IPS DF 6.9 (cell line): ENCODE results near the gene TSPYL1.
A peak's percentile ranks its signal among the peaks of the same experiment; 100 is the strongest.
"Not testable (repeated sequence)": the region's sequence is repeated elsewhere in the genome, so short reads cannot be mapped to it uniquely, and the experiment has no call there.

ENCODE experiments used
- DNase-seq: peaks from one replicate; pipeline ENCODE4 v3.0.0-alpha.2; 2013; ENCODE audit warnings: low read depth, low spot score
- H3K27ac ChIP-seq: one replicate; pipeline ENCODE4 v1.5.1; 2013; ENCODE audit warnings: low read length, control low read depth
- H3K27me3 ChIP-seq: 2 replicates; pipeline ENCODE4 v1.6.1; 2013; ENCODE audit warnings: mild to moderate bottlenecking, low read length; ENCODE audit not compliant: control insufficient read depth, insufficient read depth
- H3K36me3 ChIP-seq: 2 replicates; pipeline ENCODE4 v1.6.1; 2013; ENCODE audit warnings: low read length; ENCODE audit not compliant: control insufficient read depth, insufficient read depth
- H3K4me1 ChIP-seq: 2 replicates; pipeline ENCODE4 v1.6.1; 2013; ENCODE audit warnings: low read length; ENCODE audit not compliant: control insufficient read depth, insufficient read depth
- H3K4me3 ChIP-seq: 2 replicates; pipeline ENCODE4 v1.5.1; 2013; ENCODE audit warnings: mild to moderate bottlenecking, low read length
- H3K9me3 ChIP-seq: 2 replicates; pipeline ENCODE4 v1.6.1; 2013; ENCODE audit warnings: low read length, inconsistent platforms; ENCODE audit not compliant: control insufficient read depth, insufficient read depth
- WGBS: extraction: QIAGEN DNeasy Blood & Tissue Kit; methylation state at CpG from one replicate; pipeline ENCODE4 v1.1.7; 2013; ENCODE audit warnings: mixed read lengths, missing lambda C conversion rate; ENCODE audit not compliant: insufficient read length, insufficient coverage; 5-methylcytosine and 5-hydroxymethylcytosine counted together

Gene TSPYL1

DNA sequence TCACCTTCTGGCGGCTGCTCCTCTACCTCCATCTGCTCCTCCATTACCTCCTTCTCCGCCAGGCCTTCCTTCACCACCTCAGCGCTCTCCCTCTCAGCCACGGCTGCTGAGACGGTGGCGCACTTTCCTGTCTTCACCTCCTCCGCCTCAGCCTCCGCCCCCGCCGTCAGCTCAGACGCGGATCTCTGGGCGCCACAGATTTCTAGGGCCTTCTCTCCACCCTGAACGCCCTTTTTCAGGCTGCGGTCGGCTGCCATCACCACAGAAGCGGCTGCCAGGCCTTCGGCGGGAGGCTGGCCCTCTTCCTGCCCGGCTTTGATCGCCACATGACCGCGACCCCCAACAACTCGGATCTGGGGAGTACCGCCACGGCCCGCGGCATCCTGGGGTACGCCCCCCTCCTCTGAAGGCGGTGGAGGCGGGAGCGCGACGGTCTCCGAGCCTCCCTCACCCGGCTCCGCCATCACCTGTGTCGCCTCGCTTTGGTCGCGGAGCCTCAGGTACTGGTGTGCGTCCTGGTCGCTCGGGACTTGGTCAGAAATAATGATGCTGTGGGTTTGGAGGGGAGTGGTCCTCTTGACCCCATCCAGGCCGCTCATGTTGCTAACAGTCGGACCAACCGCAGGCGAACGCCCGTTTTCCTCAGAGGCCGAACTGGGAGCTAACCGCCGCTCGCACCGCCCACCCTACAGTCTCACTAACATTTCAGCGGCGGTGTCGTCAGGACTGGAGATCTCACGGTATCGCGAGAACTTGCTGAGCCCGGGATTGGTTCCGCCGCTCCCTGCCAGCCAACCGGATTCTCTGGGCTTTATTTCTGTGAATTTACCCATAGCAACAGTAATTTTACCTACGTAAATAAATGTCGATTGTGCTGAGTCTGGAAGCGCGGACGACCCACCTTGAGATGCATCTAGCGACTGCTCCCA is at the start of gene TSPYL1:
Gene TSPYL1, minus strand, starts transcription at position 699 of the 929 bp plus-strand sequence. Its CDS starts 100 bp downstream, at position 599.
- Histone ChIP-seq H3K36me3 (peaks cover 3% of the 10 kb centered on the region; the same call in 1 of the 2 replicates), H3K4me1 (peaks cover 5% of the 10 kb centered on the region; the same call in 1 of the 2 replicates), H3K4me3 (peak within 1 kb of the TSS; percentile 90), H3K9me3 (no peaks in the 10 kb centered on the region), H3K27ac (no peak within 1 kb of the TSS), H3K27me3 (no peaks in the 10 kb centered on the region)
- no CpG with 5 or more reads among the region's 71 CpGs for WGBS
- DNase-seq = peak; percentile 94

DNA sequence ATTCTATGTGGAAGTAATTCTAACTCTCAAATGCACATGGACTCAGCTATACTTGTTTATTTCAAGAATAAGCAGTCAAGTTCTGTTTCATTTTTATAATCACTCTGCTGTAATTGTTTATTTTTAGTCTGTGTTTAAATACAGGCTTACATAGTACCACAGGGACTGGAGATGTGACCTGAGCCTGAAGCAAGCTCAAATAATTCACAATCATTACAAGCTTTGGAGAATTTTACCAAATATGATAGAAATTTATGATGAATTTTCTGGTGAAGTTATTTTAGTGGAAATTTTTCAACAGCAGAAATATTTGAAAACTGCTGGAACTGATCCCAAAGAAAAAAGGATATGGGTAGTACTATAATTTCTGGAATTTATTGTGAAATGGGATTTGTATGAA is 49.4 kb upstream of the TSPYL1 start:
- Histone ChIP-seq H3K4me1 (peaks cover 6% of the 10 kb centered on the region; the same call in 1 of the 2 replicates), H3K27ac (no peak overlapping the region), H3K27me3 (no peaks in the 10 kb centered on the region), H3K4me3 (no peak overlapping the region), H3K9me3 (no peaks in the 10 kb centered on the region; the same call in 1 of the 2 replicates), H3K36me3 (no peaks in the 10 kb centered on the region)
- no peak for DNase-seq

DNA sequence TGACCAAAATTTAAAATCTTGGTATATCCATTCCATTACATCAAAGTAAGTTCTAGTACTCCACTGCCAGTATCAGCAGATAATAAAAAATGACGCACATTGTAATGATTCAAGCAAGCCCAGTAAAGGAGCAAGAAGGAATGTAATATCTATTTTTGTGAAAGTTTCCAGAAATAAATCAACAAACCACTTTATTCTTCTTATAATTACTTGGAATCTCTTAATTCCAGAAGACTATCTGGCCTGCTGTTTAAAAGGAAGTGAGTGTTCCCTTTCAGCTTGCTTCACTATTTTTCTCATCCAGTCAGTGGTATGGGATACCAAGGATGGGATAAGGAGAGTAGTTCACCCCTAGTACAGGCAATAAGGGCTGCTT is 48.8 kb upstream of the TSPYL1 start:
- H3K9me3 ChIP-seq = no peaks in the 10 kb centered on the region; the same call in 1 of the 2 replicates
- no peak overlapping the region for H3K4me3 ChIP-seq
- no peak for DNase-seq
- peaks cover 6% of the 10 kb centered on the region; the same call in 1 of the 2 replicates for H3K4me1 ChIP-seq
- no peaks in the 10 kb centered on the region for H3K36me3 ChIP-seq
- no CpG with 5 or more reads among the region's 1 CpG for WGBS
- H3K27ac ChIP-seq = no peak overlapping the region
- no peaks in the 10 kb centered on the region for H3K27me3 ChIP-seq

DNA sequence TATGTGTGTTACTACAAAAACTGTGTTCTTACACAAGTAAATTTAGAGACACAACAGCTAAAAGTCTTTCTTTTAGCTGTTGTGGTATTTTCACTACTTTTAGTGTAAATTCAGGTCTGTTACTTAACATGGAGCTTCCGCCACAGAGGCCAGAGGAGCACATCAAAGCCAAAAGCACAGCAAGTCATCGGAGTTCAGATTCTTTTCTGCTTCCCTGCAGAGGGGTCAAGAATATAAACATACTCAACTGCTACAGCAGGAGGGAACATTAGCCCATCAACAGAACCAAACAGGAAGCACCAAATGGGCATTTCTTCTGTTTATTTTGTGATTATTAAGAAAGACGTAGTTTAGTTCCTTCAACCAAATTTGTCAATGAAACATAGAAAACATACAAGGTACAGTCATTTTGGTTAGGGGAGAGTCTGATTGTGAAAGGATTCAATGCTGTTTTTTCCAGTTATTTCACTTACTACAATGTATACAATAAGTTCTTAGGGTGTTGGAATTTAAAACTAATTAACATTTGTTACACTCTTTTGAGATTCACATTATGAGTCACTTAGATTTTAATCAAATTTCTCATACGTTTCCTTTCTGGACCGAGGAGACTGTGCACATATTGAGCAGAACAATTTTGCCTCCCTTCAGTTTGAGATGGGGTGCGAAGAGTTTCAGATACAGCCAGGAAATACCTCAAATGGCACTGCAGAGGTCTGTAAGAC is 48.2 kb upstream of the TSPYL1 start:
- peak; percentile 27 for DNase-seq
- Histone ChIP-seq H3K4me3 (no peak overlapping the region), H3K27ac (no peak overlapping the region), H3K9me3 (no peaks in the 10 kb centered on the region; the same call in 1 of the 2 replicates), H3K36me3 (no peaks in the 10 kb centered on the region), H3K27me3 (no peaks in the 10 kb centered on the region), H3K4me1 (peaks cover 6% of the 10 kb centered on the region; the same call in 1 of the 2 replicates)
- WGBS = no CpG with 5 or more reads among the region's 6 CpGs

DNA sequence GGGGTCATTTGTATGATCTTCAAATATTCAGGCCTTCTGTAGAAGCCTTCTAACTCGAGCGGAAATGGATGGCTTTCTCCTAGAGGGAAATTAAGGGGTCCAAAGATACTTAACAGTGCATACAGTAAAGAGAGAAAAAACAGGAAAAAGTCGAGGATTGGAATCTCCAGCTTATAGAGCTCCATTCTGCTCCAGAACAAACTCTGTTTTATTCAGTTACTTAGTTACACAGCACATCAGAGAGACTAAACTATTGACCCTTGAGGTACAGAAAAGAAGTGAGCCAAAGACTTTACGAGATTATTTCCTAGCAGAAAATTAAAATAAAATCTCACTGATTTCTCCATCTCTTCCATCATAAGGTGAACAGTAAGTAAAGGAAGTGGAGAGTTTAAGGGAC is 47.3 kb upstream of the TSPYL1 start:
- no peaks in the 10 kb centered on the region for H3K27me3 ChIP-seq
- H3K4me3 ChIP-seq = no peak overlapping the region
- H3K9me3 ChIP-seq = no peaks in the 10 kb centered on the region; the same call in 1 of the 2 replicates
- no CpG with 5 or more reads among the region's 4 CpGs for WGBS
- H3K36me3 ChIP-seq = no peaks in the 10 kb centered on the region
- peaks cover 6% of the 10 kb centered on the region; the same call in 1 of the 2 replicates for H3K4me1 ChIP-seq
- H3K27ac ChIP-seq = peak overlapping the region; percentile 53
- no peak for DNase-seq

DNA sequence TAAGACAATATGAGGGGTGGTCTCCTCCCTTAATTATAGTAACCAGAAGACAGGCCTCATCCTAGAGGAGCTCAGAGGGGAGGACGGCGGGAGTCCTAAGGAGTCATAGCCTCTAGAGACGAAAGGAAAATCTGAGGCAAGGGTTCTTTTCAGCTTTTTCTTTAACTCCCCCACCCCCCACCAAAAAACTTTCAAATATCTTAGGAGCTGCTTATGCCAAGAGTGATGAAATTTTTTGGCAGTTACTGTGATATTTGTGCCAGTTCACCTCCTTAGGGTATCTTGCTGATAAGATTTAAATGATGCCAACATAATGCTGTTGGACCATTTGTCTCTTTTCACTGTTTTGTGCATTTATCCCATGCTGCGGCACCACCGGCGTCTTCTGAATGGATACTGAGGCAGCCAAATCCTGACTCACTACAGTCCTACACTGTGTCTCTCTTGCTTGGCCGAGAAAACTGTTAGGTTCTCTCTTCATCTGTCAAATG is 46.5 kb upstream of the TSPYL1 start:
- Histone ChIP-seq H3K27ac (no peak overlapping the region), H3K27me3 (no peaks in the 10 kb centered on the region), H3K36me3 (no peaks in the 10 kb centered on the region), H3K4me1 (peaks cover 6% of the 10 kb centered on the region; the same call in 1 of the 2 replicates), H3K9me3 (no peaks in the 10 kb centered on the region; the same call in 1 of the 2 replicates), H3K4me3 (no peak overlapping the region)
- no peak for DNase-seq
- WGBS = no CpG with 5 or more reads among the region's 7 CpGs

DNA sequence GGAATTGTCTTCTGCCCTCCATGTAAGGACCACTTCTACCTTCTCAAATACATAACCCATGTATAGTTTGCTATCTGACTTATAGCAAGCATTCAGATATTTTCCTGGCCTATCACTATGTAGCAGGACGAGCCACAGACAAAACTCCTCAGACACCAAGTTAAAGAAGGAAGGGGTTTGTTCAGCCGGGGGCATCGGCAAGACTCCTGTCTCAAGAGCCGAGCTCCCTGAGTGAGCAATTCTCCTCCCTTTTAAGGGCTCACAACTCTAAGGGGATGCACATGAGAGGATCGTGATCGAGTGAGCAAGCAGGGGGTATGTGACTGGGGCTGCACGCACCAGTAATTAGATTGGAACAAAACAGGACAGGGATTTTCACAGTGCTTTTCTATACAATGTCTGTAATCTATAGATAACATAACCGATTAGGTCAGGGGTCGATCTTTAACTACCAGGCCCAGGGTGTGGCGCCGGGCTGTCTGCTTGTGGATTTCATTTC is 46.0 kb upstream of the TSPYL1 start:
- not testable (repeated sequence) for H3K36me3 ChIP-seq, H3K27me3 ChIP-seq, H3K4me1 ChIP-seq, H3K27ac ChIP-seq, H3K9me3 ChIP-seq, H3K4me3 ChIP-seq, DNase-seq
- no CpG with 5 or more reads among the region's 11 CpGs for WGBS

DNA sequence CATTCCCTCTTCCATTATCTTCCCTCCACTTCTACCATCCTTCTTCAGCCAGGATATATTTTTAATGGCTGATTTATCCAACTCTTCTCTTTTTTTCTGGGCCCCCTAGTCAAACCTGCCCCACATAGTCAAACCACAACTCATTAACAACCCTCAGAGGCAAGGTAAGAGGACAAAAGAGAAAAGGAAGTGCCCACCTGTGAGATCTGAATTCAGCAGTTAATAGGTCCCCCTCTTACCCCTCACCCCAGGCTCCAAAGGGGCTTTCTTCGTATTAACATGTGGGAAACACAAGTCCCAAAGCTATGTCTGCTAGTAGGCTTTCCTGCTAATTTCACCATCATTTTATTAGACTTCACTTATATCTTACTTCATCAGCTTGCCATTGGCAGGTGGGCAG is 44.1 kb upstream of the TSPYL1 start:
- DNase-seq = peak; percentile 31
- Histone ChIP-seq H3K27me3 (no peaks in the 10 kb centered on the region), H3K27ac (no peak overlapping the region), H3K9me3 (no peaks in the 10 kb centered on the region; the same call in 1 of the 2 replicates), H3K36me3 (no peaks in the 10 kb centered on the region), H3K4me1 (peaks cover 6% of the 10 kb centered on the region; the same call in 1 of the 2 replicates), H3K4me3 (no peak overlapping the region)
- no CpG with 5 or more reads among the region's 1 CpG for WGBS

DNA sequence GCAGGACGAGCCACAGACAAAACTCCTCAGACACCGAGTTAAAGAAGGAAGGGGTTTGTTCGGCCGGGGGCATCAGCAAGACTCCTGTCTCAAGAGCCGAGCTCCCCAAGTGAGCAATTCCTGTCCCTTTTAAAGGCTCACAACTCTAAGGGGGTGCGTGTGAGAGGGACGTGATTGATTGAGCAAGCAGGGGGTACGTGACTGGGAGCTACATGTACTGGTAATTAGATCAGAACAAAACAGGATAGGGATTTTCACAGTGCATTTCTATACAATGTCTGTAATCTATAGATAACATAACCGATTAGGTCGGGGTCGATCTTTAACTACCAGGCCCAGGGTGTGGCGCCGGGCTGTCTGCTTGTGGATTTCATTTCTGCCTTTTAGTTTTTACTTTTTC is 42.2 kb upstream of the TSPYL1 start:
- H3K9me3 ChIP-seq, H3K4me1 ChIP-seq, H3K27me3 ChIP-seq, H3K4me3 ChIP-seq, H3K27ac ChIP-seq, DNase-seq, H3K36me3 ChIP-seq: not testable (repeated sequence)
- no CpG with 5 or more reads among the region's 13 CpGs for WGBS

DNA sequence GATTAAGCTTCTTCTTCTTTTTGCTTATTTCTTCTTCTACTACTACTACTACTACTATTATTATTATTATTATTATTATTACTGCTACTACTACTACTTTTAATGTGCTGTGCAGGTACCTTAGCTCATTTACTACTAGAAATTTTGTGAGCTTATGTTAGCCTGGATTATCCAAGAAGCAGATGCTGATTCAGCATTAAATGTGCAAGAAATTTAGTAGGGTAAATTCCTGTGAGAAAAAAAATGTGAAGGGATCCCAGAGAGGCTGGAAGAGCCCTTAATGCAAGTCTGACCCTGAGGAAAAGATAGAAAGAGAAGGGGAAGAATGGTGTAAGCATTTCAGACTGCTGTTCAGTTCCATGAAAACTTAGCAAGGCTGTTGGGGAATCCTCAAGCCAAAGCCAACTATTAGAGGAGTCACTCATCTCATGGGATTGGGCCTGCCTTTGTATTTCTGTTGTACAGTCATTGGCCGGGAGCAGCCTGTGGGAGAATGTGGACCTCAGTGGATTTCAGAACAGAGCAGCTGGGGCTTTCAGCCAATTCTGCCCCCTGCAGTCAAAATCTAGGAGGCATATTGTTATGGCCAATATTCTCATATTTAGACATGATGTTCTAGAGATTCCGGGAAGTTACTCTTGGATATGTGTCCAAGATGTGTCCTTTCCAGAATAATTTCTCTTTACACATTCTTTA is 37.2 kb upstream of the TSPYL1 start:
- no peaks in the 10 kb centered on the region for H3K4me1 ChIP-seq
- DNase-seq = no peak
- no peak overlapping the region for H3K27ac ChIP-seq

More for the DNA sequence above, 37.2 kb upstream of the TSPYL1 start:
- no peaks in the 10 kb centered on the region for H3K9me3 ChIP-seq
- WGBS = no CpG with 5 or more reads among the region's 2 CpGs
- no peak overlapping the region for H3K4me3 ChIP-seq
- H3K27me3 ChIP-seq = no peaks in the 10 kb centered on the region
- H3K36me3 ChIP-seq = no peaks in the 10 kb centered on the region
